ENCODE data around the gene TEX44.

TEX44 gene

DNA sequence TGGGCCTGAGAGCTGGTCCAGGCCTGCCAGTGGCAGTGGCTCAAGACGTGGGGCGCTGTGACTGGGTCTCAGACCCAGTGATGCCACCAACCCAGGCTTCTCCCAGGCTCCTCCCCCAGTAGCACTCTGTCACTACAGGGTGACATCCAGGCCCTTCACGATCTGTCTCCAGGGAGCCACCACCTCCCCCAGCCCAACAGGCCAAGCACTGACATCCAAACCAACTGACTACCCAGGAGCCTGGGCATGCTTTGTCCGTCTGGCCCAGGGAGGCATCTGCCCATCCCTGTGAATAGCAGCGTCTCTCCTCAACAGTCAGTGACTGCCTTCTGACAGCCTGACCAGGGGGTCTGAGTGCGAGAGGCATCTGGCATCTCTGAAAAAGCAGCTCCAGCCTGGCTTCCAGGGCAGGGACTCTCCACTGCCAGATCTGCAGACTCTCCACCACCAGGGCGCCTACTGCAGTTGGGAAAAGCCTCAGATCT is 13.0 kb downstream of the TEX44 start:
- DNase-seq: no peak

GRCh38 chr2:231606941-231607340 is 14.3 kb downstream of the TEX44 start:
- no peak for DNase-seq

DNA sequence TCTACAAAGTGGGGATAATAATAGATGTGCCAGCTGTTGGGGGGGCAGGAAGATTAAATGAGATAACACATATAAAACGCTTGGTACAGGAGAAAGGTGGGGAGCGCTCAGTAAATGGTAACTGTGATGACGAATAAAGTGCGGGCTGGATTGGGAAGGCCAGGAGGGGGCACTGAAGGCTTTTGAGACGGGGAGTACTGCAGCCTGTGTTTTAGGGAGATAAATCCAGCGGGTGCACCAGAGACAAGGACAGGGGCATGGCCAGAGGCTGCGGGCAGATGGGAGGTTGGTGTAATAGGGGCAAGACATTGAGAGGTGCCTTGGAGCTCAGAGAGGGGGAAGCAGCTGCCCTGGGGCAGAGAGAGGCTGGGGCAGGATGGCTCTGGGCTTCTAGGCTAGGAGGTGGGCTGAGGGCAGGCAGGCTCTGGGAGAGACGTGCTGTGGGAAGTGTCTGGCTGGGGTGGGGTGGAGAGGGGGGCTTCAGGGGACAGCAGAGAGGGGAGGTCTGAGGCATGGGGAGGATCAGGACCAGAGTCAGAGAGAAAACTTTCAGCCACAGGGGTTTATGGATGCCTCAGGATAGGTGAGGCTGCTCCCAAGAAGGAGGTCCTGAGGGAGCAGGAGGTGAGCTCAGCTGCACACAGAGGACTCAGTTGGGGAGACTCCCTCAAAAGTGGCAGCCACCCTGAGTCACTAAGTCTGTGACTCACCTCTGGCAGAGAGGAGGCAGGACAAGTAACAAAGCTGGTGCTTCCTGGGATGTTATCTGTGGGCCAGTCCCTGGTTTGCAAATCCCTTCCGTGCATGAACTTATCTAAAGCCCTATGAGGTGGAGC is 18.8 kb downstream of the TEX44 start:
- DNase-seq: peak in 1 of 5 experiments; percentile 43

DNA sequence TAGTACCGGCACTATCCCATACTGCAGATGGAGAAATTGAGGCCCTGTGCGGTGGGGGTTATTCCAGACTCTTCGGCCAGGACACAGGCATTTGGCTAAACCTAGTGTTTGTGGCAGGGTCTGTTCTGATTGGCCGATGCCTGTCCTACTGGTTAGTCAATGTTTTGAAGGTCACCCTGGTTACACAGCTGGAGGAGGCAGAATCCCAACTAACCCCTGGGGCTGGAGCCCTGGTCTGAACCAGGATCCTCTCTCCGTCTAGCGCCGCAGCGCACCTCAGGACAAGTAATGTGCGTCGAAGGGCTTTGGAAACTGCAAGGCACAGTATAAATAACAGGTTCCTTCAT is 19.4 kb downstream of the TEX44 start:
- no peak for DNase-seq

DNA sequence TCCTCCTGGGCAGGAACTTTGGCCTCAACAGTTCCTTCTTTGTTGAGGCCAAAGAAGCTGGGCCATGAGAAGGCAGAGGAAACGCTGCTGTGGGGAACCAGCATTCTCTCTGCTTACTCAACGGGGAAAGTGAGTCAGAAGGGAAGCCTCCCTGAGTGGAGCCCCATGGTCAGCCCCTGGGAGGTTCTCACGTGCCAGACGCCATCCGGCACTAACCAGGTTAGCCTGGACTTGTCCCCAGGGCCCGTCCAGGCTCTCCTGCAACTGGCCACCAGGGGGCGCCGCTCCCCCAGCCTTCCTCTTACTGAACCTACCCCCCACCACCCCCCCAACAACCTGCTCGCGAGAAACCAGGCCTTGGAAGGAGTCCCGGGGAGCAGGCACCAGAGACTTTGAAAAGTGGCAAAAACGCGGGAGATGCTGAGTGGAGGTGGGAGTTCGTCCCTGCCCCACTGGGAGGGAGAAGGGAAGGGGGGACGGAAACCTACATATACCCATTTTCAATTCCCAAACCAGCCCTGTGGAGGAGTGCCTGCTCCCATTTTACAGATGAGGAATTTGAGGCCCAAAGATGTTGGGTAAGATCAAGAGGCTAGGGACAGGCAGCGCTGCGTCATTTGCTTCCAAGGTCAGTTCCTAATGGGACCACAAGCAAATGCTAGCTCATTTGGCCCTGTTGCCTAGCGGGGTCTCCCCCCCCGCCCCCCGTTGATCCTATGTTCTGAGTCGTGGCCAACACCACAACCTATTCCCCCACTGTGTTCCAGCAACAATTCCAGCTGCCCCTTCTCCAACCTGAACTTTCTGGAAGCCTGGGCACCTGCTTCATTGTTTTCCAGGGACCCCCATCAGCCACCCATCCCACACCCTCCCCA is 20.0 kb downstream of the TEX44 start:
- DNase-seq: peak; percentile 72 to 94 (median 83)

GRCh38 chr2:231613331-231613662 is 20.6 kb downstream of the TEX44 start:
- DNase-seq: no peak

GRCh38 chr2:231613663-231614558 is 21.2 kb downstream of the TEX44 start:
- DNase-seq: peak; percentile 32 to 92 (median 48)

- peak in 1 of 5 experiments; percentile 51 for DNase-seq
Measured at GRCh38 chr2:231614559-231615057, 21.9 kb downstream of the TEX44 start.

DNA sequence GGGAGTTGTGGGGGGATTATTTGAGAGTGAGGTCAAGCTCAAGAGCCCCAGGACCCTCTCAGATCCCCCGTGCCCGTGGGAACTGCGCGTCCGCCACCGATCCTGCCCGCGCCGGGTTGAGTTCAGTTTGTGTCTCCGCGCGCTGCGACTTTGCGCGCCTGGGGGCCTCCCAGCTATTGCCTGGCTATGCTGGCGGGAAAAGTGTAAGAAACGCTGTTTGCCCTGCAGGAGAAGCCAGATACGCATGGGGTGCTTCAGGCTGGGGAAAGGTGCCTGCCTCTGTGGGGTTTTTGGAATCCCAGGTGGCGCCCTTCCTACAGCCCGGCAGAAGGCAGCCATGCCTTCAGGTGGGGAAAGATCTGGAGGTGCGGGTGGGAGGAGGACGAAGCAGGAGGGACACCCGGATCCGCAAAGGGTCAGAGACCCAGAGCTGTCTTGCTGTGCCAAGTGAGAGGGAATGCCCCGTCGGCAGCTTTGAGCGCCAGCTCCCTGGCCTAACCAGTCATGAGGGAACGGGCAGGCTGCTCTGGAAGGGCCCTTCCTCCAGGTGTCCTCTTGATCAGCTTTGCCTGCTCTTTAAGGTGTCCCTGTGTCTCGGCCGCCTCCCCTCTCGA is 22.5 kb downstream of the TEX44 start:
- no peak for DNase-seq

- no peak for DNase-seq
Measured at GRCh38 chr2:231616296-231616695, 23.6 kb downstream of the TEX44 start.

GRCh38 chr2:231617059-231617926 is 24.6 kb downstream of the TEX44 start:
- DNase-seq: no peak

GRCh38 chr2:231621051-231621879 is 28.6 kb downstream of the TEX44 start:
- DNase-seq: no peak

- no peak for DNase-seq
Measured at GRCh38 chr2:231622963-231623362, 30.3 kb downstream of the TEX44 start.

DNA sequence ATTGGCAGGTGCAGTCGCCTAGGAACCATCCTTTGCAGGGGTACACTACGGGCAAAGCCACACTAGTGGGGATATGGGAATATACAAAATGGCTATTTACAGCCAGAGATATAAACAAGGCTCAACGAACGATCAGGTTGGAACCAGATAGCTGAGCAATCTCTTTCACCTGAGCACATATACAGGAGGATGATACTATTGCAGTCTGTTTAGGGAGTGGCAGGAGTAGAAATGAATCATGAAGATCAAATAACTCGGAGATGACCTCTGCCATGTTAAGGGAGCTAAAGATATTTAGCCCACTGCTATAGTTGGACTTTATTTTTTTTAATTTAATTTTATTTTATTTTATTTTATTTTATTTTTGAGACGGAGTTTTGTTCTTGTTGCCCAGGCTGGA is 33.8 kb downstream of the TEX44 start:
- DNase-seq: no peak

DNA sequence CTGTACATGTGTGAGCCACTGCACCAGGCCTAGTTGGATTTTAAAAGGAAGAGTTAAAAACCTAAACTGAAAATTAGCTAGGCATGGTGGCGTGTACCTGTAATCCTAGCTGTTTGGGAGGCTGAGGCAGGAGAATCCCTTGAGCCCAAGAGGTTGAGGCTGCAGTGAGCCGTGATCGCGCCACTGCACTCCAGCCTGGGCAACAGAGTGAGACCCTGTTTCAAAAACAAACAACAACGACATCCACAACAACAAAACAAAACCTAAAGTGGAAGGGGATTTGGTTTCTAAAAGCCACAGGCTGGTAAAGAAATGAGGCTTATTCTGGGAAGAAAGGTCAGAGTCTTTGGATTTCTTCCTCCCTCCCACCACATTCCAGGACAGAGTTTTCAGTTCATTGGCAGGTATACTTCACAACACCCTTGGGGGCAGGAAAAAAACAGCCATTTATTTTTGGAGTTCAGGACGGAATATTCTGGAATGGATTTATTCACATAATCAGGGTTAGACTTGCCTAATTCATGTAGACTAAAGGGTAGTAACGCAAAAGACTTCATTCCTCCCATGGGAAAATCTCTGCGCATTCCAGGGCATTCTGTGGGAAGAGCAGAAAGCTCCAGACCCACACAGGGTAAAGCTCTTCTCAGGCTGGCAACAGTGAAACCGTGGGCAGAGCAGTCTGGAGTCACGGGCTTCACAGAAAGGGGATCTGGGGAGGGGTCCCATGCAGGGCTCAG is 34.9 kb downstream of the TEX44 start:
- DNase-seq: no peak

- no peak for DNase-seq
Measured at GRCh38 chr2:231632559-231633142, 40.0 kb downstream of the TEX44 start.

GRCh38 chr2:231633241-231633976 is 40.7 kb downstream of the TEX44 start:
- DNase-seq: no peak

DNA sequence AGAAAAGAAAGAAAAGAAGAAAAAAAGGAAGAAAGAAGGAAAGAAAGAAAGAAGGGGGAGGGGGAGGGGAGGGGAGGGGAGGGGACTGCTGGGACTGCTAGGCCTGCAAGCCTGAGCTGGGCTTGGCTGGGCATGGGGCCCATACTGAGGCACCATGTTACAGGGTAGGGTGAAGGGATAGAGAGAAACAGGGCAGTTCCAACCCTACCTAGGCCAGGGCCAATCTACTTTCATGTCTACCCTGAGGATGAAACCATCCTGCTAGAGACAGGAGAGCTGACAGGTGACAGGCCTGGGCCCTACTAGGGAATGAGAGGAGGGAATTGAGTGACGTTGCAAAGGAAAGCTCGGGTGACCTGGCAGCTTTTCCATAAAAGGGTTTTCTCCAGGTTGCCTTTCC is 41.7 kb downstream of the TEX44 start:
- DNase-seq: no peak
